Sigmoid colon (tissue), 7 donors: ENCODE data around the gene C1orf122. TPM values are rescaled to one million over a fixed set of nuclear protein-coding genes. Genes with fewer than 3 reads are reported as not detected.
"Not testable (repeated sequence)": the region's sequence is repeated elsewhere in the genome, so short reads cannot be mapped to it uniquely, and the experiment has no call there.

Experiments
- DNase-seq: peaks from one replicate; pipeline ENCODE4 v3.0.0-alpha.2; 2019
- H3K27ac ChIP-seq, 4 donors: fragments of 200-600 bp; sonication (generic); one replicate each; pipeline ENCODE4 v1.5.1; 2016 to 2019; ENCODE audit warnings: mild to moderate bottlenecking in 1 of 4
- H3K27me3 ChIP-seq, 3 donors: fragments of 200-600 bp; sonication (generic); one replicate each; pipeline ENCODE4 v1.5.1; 2019; ENCODE audit warnings: mild to moderate bottlenecking in 1 of 3
- H3K36me3 ChIP-seq, 4 donors: fragments of 200-600 bp; sonication (generic); one replicate each; pipeline ENCODE4 v1.5.1; 2016 to 2019
- H3K4me1 ChIP-seq, 4 donors: fragments of 200-600 bp; sonication (generic); one replicate each; pipeline ENCODE4 v1.5.1; 2017 to 2019
- H3K4me3 ChIP-seq, 4 donors: fragments of 200-600 bp; sonication (generic); one replicate each; pipeline ENCODE4 v1.5.1; 2017 to 2019; ENCODE audit warnings: mild to moderate bottlenecking in 2 of 4, moderate library complexity in 1 of 4
- H3K9me3 ChIP-seq, 4 donors: fragments of 200-600 bp in 3 of 4; sonication (generic) in 3 of 4; one replicate each; pipeline versions ENCODE4 v1.5.1 to v1.6.1; 2013 to 2019
- CTCF ChIP-seq, 4 experiments: fragments of 450-650 bp in 3 of 4; fragments of 200-600 bp in 1 of 4; IDR thresholded peaks; one replicate each; pipeline ENCODE4 v1.5.1; 2016 to 2019; ENCODE audit warnings: antibody characterized with exemption in 4 of 4, mild to moderate bottlenecking in 3 of 4, moderate library complexity in 2 of 4
- EP300 ChIP-seq, 4 donors: sonication (generic); formaldehyde crosslinking; IDR thresholded peaks; one replicate each; pipeline ENCODE4 v1.6.1; 2017; ENCODE audit warnings: antibody characterized with exemption in 4 of 4
- POLR2A ChIP-seq, 2 donors: fragments of 450-650 bp; IDR thresholded peaks; one replicate each; pipeline ENCODE4 v1.6.1; 2016; ENCODE audit warnings: antibody characterized with exemption in 2 of 2, mild to moderate bottlenecking in 2 of 2, moderate library complexity in 2 of 2
- POLR2AphosphoS5 ChIP-seq, 4 donors: sonication (generic); formaldehyde crosslinking; IDR thresholded peaks; one replicate each; pipeline ENCODE4 v1.6.1; 2017; ENCODE audit warnings: antibody characterized with exemption in 4 of 4
- WGBS, 2 donors: extraction: QIAGEN DNeasy Blood & Tissue Kit; methylation state at CpG; one replicate each; pipeline ENCODE4 v1.1.7; 2013; 5-methylcytosine and 5-hydroxymethylcytosine counted together
- intact Hi-C: fragments of 100-400 bp; cut with DNase I; formaldehyde crosslinking; loops from one replicate; pipeline ENCODE4 v1.15.1; 2023
- polyA plus RNA-seq, 3 donors: library from polyadenylated mRNA; stranded (reverse); fragments of 200-250 nt; gene quantifications; one replicate each; pipeline ENCODE4 v1.2.3, GENCODE V29; 2013
- total RNA-seq, 4 donors: library from RNA; depleted of rRNA; stranded (reverse); fragments of >200 nt; gene quantifications; one replicate each; pipeline ENCODE4 v1.1.0, GENCODE V29; 2016
- donor health status: healthy with polysubstance abuse.
- donor health status: Bipolar disorder and iron deficiency.
- donor health status: healthy.

The C1orf122 gene
- total and polyA plus RNA-seq, 7 donors = 43.2 to 105 (median 61.9) TPM

GRCh38 chr1:37767488-37767887, 40.1 kb upstream of the C1orf122 start:
- TF ChIP-seq EP300 (IDR thresholded peaks at IDR 0.05) = no peak
- no peak for TF ChIP-seq CTCF (IDR thresholded peaks at IDR 0.05)
- TF ChIP-seq POLR2AphosphoS5 (IDR thresholded peaks at IDR 0.05) = no peak
- TF ChIP-seq POLR2A (IDR thresholded peaks at IDR 0.05) = no peak
- H3K9me3 ChIP-seq = no peaks in the 10 kb centered on the region
- DNase-seq = no peak
- H3K27me3 ChIP-seq = peaks cover 23 to 77% (median 40%) of the 10 kb centered on the region in 3 donors
- intact Hi-C loops = no loop called here
- no peak overlapping the region for H3K4me3 ChIP-seq
- no peaks in the 10 kb centered on the region for H3K36me3 ChIP-seq
- no peak overlapping the region for H3K27ac ChIP-seq
- WGBS, 2 donors = 8 to 35% methylated on average over 2 of the region's 2 CpGs
- no peaks in the 10 kb centered on the region for H3K4me1 ChIP-seq

GRCh38 chr1:37771440-37771839, 36.1 kb upstream of the C1orf122 start:
- peaks cover 0 to 44% (median 6%) of the 10 kb centered on the region in 3 donors for H3K27me3 ChIP-seq
- H3K27ac ChIP-seq, DNase-seq, H3K9me3 ChIP-seq, H3K4me1 ChIP-seq, intact Hi-C loops, H3K4me3 ChIP-seq, H3K36me3 ChIP-seq: not testable (repeated sequence)

- Histone ChIP-seq H3K36me3 (no peaks in the 10 kb centered on the region), H3K27me3 (peaks cover 0 to 10% (median 0%) of the 10 kb centered on the region in 3 donors), H3K9me3 (no peaks in the 10 kb centered on the region), H3K4me3 (no peak overlapping the region), H3K4me1 (no peaks in the 10 kb centered on the region), H3K27ac (no peak overlapping the region)
- intact Hi-C loops = no loop called here
- 74 to 75% methylated on average over 4 of the region's 4 CpGs for WGBS, 2 donors
- TF ChIP-seq POLR2A (IDR thresholded peaks at IDR 0.05) = no peak
- no peak for TF ChIP-seq CTCF (IDR thresholded peaks at IDR 0.05)
- TF ChIP-seq EP300 (IDR thresholded peaks at IDR 0.05) = no peak
- TF ChIP-seq POLR2AphosphoS5 (IDR thresholded peaks at IDR 0.05) = no peak
- no peak for DNase-seq
Measured at GRCh38 chr1:37776946-37777516, 30.6 kb upstream of the C1orf122 start.

- intact Hi-C loops = no loop called here
- Histone ChIP-seq H3K4me3 (no peak overlapping the region), H3K27ac (no peak overlapping the region), H3K36me3 (no peaks in the 10 kb centered on the region), H3K4me1 (no peaks in the 10 kb centered on the region), H3K9me3 (no peaks in the 10 kb centered on the region), H3K27me3 (peaks cover 0 to 13% (median 0%) of the 10 kb centered on the region in 3 donors)
- TF ChIP-seq CTCF (IDR thresholded peaks at IDR 0.05) (no peak), POLR2AphosphoS5 (IDR thresholded peaks at IDR 0.05) (no peak), POLR2A (IDR thresholded peaks at IDR 0.05) (no peak), EP300 (IDR thresholded peaks at IDR 0.05) (no peak)
- 90 to 97% methylated on average over 3 of the region's 3 CpGs for WGBS, 2 donors
- DNase-seq = no peak
Measured at GRCh38 chr1:37778654-37779053, 28.9 kb upstream of the C1orf122 start.

- no peaks in the 10 kb centered on the region for H3K9me3 ChIP-seq
- DNase-seq = no peak
- intact Hi-C loops = no loop called here
- TF ChIP-seq CTCF (IDR thresholded peaks at IDR 0.05) (no peak), POLR2A (IDR thresholded peaks at IDR 0.05) (no peak), EP300 (IDR thresholded peaks at IDR 0.05) (no peak), POLR2AphosphoS5 (IDR thresholded peaks at IDR 0.05) (no peak)
- no peak overlapping the region for H3K27ac ChIP-seq
- H3K27me3 ChIP-seq = peaks cover 0 to 20% (median 0%) of the 10 kb centered on the region in 3 donors
- no peaks in the 10 kb centered on the region for H3K4me1 ChIP-seq
- no peak overlapping the region for H3K4me3 ChIP-seq
- H3K36me3 ChIP-seq = no peaks in the 10 kb centered on the region
- WGBS, 2 donors = 90 to 95% methylated on average over 17 of the region's 17 CpGs
Measured at GRCh38 chr1:37782491-37782890, 25.1 kb upstream of the C1orf122 start.
